DMS53 treated with DMSO at 0.1 percent for 48 hours (cell line): Measurements from ENCODE around the gene DOCK9.

Experiments
- DNase-seq: peaks from one replicate; lab custom pipeline; 2025; ENCODE audit not compliant: unreplicated experiment; lab: John Stamatoyannopoulos, UW

Gene DOCK9

DNA sequence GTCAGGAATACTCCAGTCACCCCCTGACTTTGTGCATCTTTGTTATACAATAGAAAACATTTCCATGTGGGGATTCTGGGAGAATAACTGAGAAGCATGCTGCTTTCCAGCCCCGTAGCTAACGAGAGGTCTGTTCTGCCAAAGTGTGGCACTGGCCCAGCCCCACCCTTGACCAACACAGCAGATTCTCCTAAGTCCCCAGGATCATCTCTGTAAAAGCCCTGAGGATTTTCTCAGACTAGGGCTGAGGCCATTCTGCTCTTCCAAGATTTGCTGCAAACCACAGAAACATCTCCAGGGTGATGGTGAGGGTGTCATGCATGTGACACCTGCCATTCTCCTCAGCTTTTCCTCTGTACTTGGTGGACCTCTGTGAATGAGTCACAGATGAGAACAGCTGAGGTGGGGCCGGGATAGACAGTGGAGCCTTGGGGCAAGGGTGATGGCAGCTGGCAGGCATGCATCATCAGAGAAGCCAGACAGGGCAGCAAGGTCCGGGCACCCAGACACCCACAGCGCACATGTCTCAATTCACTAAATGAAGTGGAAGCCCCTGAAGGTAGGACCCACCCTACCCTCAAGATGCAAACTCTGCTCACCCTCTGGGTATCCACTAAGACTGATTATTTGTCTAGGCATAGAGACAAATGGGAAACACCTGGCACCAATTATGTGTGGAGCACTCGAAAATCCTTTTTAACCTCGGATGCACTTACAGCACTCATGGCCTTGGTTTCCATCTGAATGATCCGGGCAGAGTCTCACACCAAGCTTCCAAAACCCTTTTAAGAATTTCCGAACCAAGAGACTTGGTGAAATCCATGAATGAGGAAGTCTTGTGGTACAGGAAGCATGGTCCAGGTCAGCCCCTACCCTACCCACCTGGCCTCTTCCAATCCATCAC is 20.1 kb upstream of the DOCK9 start:
- DNase-seq = no peak

DNA sequence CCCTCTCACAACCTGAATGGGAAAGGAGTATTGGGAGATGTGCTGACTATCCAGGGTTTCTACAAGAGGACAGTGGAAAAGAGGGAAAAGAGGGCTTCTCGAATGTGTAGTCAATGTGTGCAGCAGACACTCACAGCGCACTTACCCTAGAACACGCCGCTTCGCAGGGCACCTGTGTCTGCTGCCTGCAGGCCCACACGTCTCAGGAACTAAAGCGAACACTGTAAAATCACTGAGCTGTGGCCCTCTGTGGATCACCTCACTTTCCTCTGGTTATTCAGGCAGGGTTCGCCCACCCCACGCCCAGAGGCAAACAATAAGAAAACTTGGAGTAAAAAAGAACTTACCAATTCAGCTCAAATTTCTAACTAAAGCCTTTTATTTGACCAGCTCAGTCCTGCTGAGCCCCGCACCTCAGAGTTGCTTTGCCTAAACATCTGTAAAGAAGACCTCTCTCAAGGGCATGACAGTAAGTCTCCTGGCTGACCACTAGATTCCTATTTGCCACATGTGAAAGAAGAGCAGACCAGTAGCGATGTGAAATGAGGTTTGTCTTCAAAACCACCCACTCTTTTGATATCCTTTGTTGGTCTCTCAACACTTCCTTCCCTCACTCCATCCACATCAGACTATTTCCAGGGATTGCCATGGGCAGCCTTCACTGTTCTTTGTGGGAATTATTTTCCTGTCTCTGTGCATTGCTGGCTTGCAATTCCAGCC is 19.3 kb upstream of the DOCK9 start:
- DNase-seq = no peak

- no peak for DNase-seq
Observed at GRCh38 chr13:98996046-98996445, 18.2 kb upstream of the DOCK9 start.

- no peak for DNase-seq
Observed at GRCh38 chr13:98994896-98995295, 17.0 kb upstream of the DOCK9 start.

DNA sequence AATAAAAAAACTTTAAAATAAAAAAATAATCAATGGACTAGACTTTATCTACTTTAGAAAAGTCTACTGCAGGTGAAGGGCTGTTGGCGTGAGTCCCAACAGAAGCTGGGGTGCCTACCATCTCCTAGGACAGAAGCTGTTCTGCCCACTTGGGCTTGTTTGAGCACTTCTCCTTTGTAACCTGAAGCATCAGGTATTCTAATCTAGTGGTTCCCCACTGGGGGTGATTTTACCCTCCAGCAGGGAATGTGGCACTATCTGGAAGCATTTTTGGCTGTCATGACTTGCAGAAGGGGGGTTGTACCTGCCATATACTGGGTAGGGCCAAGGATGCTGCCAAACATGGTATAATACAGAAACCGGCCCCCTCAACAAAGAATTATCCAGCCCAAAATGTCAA is 16.2 kb upstream of the DOCK9 start:
- DNase-seq = no peak

GRCh38 chr13:98992355-98992754 is 14.5 kb upstream of the DOCK9 start:
- no peak for DNase-seq

- no peak for DNase-seq
Observed at GRCh38 chr13:98990701-98991100, 12.8 kb upstream of the DOCK9 start.

DNA sequence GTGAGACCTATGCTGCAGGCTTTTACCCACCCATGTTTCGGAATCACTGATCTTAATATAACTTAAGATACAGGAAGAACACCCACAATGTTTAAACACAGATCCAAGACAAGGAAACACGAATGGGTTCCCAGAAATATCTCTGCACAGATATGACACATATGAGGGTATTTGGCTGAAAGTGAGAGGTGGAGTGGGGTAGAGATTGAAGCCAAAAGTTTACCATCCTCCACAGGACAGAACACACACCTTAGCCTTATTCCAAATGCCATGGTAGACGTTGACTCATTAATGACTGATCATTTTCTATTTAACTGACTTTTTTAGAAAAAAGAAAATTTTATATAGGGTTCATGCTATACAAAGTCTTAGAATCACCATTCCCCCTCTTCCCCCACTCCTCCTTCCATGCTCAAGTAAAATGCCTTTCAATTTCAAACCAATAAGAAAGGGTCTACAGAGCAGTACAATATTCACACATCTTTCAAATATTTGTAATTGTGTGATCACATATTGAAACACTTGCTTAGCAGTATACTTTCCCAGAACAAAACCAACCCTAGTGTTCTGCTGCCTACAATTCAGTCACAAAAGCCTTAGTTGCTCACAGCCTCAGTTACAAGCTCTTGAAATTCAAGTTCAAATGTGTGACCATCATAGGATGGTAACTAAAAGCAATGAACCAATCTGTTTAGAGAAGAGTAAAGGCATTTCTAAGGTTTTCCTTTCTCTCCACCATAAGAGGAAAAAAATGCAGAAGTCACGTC is 11.8 kb upstream of the DOCK9 start:
- no peak for DNase-seq

DNA sequence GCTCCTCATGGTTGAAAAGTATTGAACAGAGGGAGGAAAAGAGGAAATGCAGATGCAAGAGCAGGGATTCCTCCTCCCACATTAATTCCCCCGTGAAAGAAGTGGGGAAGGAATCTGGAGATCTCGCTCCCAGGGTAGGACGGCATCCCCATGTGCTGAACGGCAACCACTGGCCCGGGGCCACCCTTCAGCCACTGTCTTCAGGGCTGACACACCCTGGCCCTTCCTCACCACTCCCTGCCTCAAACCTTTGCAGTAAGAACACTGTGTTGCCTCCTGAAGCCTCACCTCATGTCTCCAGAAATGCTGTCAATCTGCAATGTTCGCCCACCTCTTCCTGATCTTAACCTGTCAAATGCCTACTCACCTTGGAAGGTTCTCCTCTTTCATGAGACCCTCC is 10.9 kb upstream of the DOCK9 start:
- no peak for DNase-seq

DNA sequence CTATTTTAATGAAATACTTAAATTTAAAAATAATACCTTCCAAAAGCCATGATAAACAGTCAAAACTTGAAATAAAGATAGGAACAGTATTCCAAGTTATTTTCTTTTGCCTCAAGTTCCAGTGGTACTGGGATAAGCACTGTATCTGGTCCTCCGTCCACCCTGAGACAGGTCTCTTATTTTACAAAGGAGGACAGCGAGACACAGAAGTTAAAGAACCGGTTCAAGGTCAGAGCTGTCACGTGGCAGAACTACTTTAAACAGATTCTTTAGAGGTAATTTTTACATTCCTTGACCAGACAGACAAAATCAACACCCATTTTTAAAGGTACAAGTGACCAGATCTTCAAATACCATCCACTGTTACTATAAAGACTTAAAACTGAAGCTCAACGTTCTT is 10.4 kb upstream of the DOCK9 start:
- DNase-seq = no peak

GRCh38 chr13:98987275-98987674 is 9.4 kb upstream of the DOCK9 start:
- DNase-seq = no peak

- no peak for DNase-seq
Observed at GRCh38 chr13:98986226-98986846, 8.5 kb upstream of the DOCK9 start.

GRCh38 chr13:98985591-98985990 is 7.7 kb upstream of the DOCK9 start:
- DNase-seq = no peak

DNA sequence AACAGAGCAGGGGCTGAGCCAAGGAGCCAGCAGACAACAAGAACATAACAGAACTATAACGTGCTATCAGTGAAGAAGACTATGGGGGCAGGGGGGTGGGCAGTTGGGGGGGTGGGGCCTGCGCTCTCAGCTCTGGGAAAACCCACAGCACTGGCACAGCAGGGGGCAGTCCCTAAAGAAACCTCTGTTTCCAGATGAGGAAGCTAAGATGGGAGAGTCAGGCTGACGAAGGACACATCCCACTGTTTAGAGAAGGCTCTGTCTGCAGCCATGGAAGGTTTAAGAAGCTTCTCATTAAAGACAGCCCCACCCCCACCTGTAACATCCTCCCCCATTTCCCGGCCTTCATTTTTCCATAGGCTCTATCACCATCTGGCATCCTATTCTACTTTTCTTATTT is 7.1 kb upstream of the DOCK9 start:
- DNase-seq = no peak

- no peak for DNase-seq
Observed at GRCh38 chr13:98984118-98984517, 6.3 kb upstream of the DOCK9 start.

- DNase-seq = no peak
Observed at GRCh38 chr13:98983182-98983581, 5.3 kb upstream of the DOCK9 start.

GRCh38 chr13:98981369-98982080 is 3.7 kb upstream of the DOCK9 start:
- DNase-seq = no peak

DNA sequence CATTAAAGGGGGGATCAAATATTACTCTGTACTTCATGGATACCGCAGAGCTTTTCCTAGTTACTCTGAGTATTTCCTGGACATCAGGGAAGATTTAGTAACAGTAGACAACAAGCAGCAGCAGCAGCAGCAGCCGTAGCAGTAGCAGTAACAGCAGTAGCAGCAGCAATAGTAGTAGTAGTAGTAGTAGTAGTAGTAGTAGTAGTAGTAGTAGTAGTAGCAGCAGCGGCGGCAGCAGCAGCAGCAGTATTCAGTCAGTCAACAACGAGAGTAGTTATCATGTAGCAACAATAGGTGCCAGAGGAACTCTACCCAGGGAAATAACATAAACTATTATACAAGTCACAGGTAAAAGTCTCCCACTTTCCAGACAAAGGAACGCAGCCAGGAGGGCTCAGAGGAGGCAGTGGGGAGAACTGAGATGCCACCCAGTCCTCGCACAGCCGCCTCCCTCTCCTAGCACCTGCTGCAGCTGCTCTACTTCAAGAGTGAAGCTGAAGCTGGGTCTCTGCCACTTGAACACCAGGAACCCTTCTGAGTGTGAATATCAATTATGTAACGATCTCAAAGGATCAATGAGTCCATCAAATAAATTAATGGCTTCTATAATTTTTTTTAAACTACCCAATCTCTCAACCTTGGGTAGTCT is 1.3 kb upstream of the DOCK9 start:
- no peak for DNase-seq

- no peak for DNase-seq
Observed at GRCh38 chr13:98978280-98978679, 416 bp upstream of the DOCK9 start.

GRCh38 chr13:98976941-98977340 is 923 bp downstream of the DOCK9 start:
- DNase-seq = no peak
